Measurements from ENCODE around the gene SLC46A2. TPM values are rescaled to one million over a fixed set of nuclear protein-coding genes. Genes with fewer than 3 reads are reported as not detected.

The SLC46A2 gene
- total and polyA plus RNA-seq, 2 donors (not counting 1 experiment from before 2014, with no cell fraction given): not detected

GRCh38 chr9:112917047-112917986, 26.6 kb upstream of the SLC46A2 start:
- Histone ChIP-seq H4K20me1 (ENCODE audit: control insufficient read depth, extremely low read depth, insufficient read depth, low read length) (no peaks in the 10 kb centered on the region), H3K36me3 (ENCODE audit: control insufficient read depth, insufficient read depth, low read length) (no peaks in the 10 kb centered on the region), H2AFZ (ENCODE audit: low read length) (no peak overlapping the region), H3K27ac (ENCODE audit: insufficient read depth, low read length) (no peak overlapping the region), H3K4me1 (ENCODE audit: control insufficient read depth, extremely low read depth, insufficient read depth, low read length) (no peaks in the 10 kb centered on the region), H3K4me2 (ENCODE audit: extremely low read depth, insufficient read depth, low read length) (no peak overlapping the region), H3K79me2 (ENCODE audit: control insufficient read depth, insufficient read depth, low read length) (no peaks in the 10 kb centered on the region), H3K27me3 (ENCODE audit: control insufficient read depth, insufficient read depth, low read length) (peaks cover 2% of the 10 kb centered on the region), H3K4me3 (replicated peaks in 1 of 4; ENCODE audit: control extremely low read depth in 1 of 4, insufficient read depth in 1 of 4, low read depth in 3 of 4, low read length in 4 of 4) (no peak overlapping the region), H3K9ac (ENCODE audit: insufficient read depth, low read length) (no peak overlapping the region), H3K9me3 (ENCODE audit: control insufficient read depth, insufficient read depth, low read depth, low read length) (no peaks in the 10 kb centered on the region)
- DNase-seq (ENCODE audit: low read depth in 2 of 2): no peak
- no peak for TF ChIP-seq EZH2 (IDR thresholded peaks at IDR 0.05; ENCODE audit: low read length, missing control alignments)
- TF ChIP-seq CTCF (conservative IDR thresholded peaks at IDR 0.05 in 1 of 2, IDR thresholded peaks at IDR 0.05 in 1 of 2; ENCODE audit: low read depth in 1 of 2, low read length in 2 of 2): no peak

GRCh38 chr9:112914524-112914923, 23.8 kb upstream of the SLC46A2 start:
- H3K9me3 ChIP-seq (ENCODE audit: control insufficient read depth, insufficient read depth, low read depth, low read length): no peaks in the 10 kb centered on the region
- H3K79me2 ChIP-seq (ENCODE audit: control insufficient read depth, insufficient read depth, low read length): no peaks in the 10 kb centered on the region
- no peak overlapping the region for H3K4me3 ChIP-seq (replicated peaks in 1 of 4; ENCODE audit: control extremely low read depth in 1 of 4, insufficient read depth in 1 of 4, low read depth in 3 of 4, low read length in 4 of 4)
- H3K9ac ChIP-seq (ENCODE audit: insufficient read depth, low read length): no peak overlapping the region
- no peak for DNase-seq (ENCODE audit: low read depth in 2 of 2)
- no peak for TF ChIP-seq EZH2 (IDR thresholded peaks at IDR 0.05; ENCODE audit: low read length, missing control alignments)
- no peak for TF ChIP-seq CTCF (conservative IDR thresholded peaks at IDR 0.05 in 1 of 2, IDR thresholded peaks at IDR 0.05 in 1 of 2; ENCODE audit: low read depth in 1 of 2, low read length in 2 of 2)
- H3K4me2 ChIP-seq (ENCODE audit: extremely low read depth, insufficient read depth, low read length): no peak overlapping the region
- peaks cover 2% of the 10 kb centered on the region for H3K27me3 ChIP-seq (ENCODE audit: control insufficient read depth, insufficient read depth, low read length)
- no peaks in the 10 kb centered on the region for H3K4me1 ChIP-seq (ENCODE audit: control insufficient read depth, extremely low read depth, insufficient read depth, low read length)
- no peaks in the 10 kb centered on the region for H4K20me1 ChIP-seq (ENCODE audit: control insufficient read depth, extremely low read depth, insufficient read depth, low read length)
- H3K27ac ChIP-seq (ENCODE audit: insufficient read depth, low read length): no peak overlapping the region
- H3K36me3 ChIP-seq (ENCODE audit: control insufficient read depth, insufficient read depth, low read length): no peaks in the 10 kb centered on the region
- H2AFZ ChIP-seq (ENCODE audit: low read length): no peak overlapping the region

- TF ChIP-seq CTCF (conservative IDR thresholded peaks at IDR 0.05 in 1 of 2, IDR thresholded peaks at IDR 0.05 in 1 of 2; ENCODE audit: low read depth in 1 of 2, low read length in 2 of 2) (no peak), EZH2 (IDR thresholded peaks at IDR 0.05; ENCODE audit: low read length, missing control alignments) (no peak)
- Histone ChIP-seq H4K20me1 (ENCODE audit: control insufficient read depth, extremely low read depth, insufficient read depth, low read length) (no peaks in the 10 kb centered on the region), H3K4me1 (ENCODE audit: control insufficient read depth, extremely low read depth, insufficient read depth, low read length) (no peaks in the 10 kb centered on the region), H3K9me3 (ENCODE audit: control insufficient read depth, insufficient read depth, low read depth, low read length) (no peaks in the 10 kb centered on the region), H3K36me3 (ENCODE audit: control insufficient read depth, insufficient read depth, low read length) (no peaks in the 10 kb centered on the region), H3K27ac (ENCODE audit: insufficient read depth, low read length) (no peak overlapping the region), H3K9ac (ENCODE audit: insufficient read depth, low read length) (no peak overlapping the region), H2AFZ (ENCODE audit: low read length) (no peak overlapping the region), H3K4me2 (ENCODE audit: extremely low read depth, insufficient read depth, low read length) (no peak overlapping the region), H3K4me3 (replicated peaks in 1 of 4; ENCODE audit: control extremely low read depth in 1 of 4, insufficient read depth in 1 of 4, low read depth in 3 of 4, low read length in 4 of 4) (no peak overlapping the region), H3K27me3 (ENCODE audit: control insufficient read depth, insufficient read depth, low read length) (peaks cover 2% of the 10 kb centered on the region), H3K79me2 (ENCODE audit: control insufficient read depth, insufficient read depth, low read length) (no peaks in the 10 kb centered on the region)
- DNase-seq (ENCODE audit: low read depth in 2 of 2): no peak
These were observed 22.6 kb upstream of the SLC46A2 start for GRCh38 chr9:112913326-112913725.
